Bronchial epithelial cell (primary cell): Measurements from ENCODE around the gene TJP2. TPM values are rescaled to one million over a fixed set of nuclear protein-coding genes. Genes with fewer than 3 reads are reported as not detected.

Source experiments
- DNase-seq: peaks from one replicate; pipeline ENCODE4 v3.0.0-alpha.2; 2010; ENCODE audit warnings: low read depth
- FAIRE-seq: peaks from 2 replicates; lab custom pipeline; 2011; peaks lifted over from hg19 to GRCh38; lab: Jason Lieb, UNC
- H3K27me3 ChIP-seq: 2 replicates; pipeline ENCODE4 v1.5.1; 2011; ENCODE audit warnings: low read length; ENCODE audit not compliant: control insufficient read depth, insufficient read depth
- H3K36me3 ChIP-seq: 2 replicates; pipeline ENCODE4 v1.5.1; 2011; ENCODE audit warnings: low read length; ENCODE audit not compliant: control insufficient read depth, insufficient read depth
- H3K4me3 ChIP-seq: 2 replicates; pipeline ENCODE4 v1.5.1; 2011; ENCODE audit warnings: mild to moderate bottlenecking, low read depth, low read length, control low read depth
- total RNA-seq: library from RNA; depleted of rRNA; stranded (reverse); fragments of >200 nt; gene quantifications from 2 replicates; pipeline ENCODE4 v1.2.1, GENCODE V29; 2014
- TF ChIP-seq, protein P1 (sequence below): IDR thresholded peaks from 2 replicates; pipeline ENCODE4 v1.5.1; 2011; ENCODE audit warnings: mild to moderate bottlenecking, moderate library complexity, low read length, control low read depth, inconsistent platforms; ENCODE audit not compliant: insufficient read depth, severe bottlenecking

Gene TJP2
- total RNA-seq, 1 donor from 2014 or later = 80.3 TPM

- Histone ChIP-seq H3K4me3 (no peak overlapping the region), H3K27me3 (no peaks in the 10 kb centered on the region), H3K36me3 (peaks cover 2% of the 10 kb centered on the region)
- DNase-seq (peak; percentile 64), FAIRE-seq (no peak)
- TF ChIP-seq, protein P1, sequence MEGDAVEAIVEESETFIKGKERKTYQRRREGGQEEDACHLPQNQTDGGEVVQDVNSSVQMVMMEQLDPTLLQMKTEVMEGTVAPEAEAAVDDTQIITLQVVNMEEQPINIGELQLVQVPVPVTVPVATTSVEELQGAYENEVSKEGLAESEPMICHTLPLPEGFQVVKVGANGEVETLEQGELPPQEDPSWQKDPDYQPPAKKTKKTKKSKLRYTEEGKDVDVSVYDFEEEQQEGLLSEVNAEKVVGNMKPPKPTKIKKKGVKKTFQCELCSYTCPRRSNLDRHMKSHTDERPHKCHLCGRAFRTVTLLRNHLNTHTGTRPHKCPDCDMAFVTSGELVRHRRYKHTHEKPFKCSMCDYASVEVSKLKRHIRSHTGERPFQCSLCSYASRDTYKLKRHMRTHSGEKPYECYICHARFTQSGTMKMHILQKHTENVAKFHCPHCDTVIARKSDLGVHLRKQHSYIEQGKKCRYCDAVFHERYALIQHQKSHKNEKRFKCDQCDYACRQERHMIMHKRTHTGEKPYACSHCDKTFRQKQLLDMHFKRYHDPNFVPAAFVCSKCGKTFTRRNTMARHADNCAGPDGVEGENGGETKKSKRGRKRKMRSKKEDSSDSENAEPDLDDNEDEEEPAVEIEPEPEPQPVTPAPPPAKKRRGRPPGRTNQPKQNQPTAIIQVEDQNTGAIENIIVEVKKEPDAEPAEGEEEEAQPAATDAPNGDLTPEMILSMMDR = no peak
These were observed 30.8 kb upstream of the TJP2 start for GRCh38 chr9:69143291-69143690.

GRCh38 chr9:69145144-69145715 is 28.8 kb upstream of the TJP2 start:
- no peak for FAIRE-seq
- Histone ChIP-seq H3K4me3 (no peak overlapping the region), H3K27me3 (no peaks in the 10 kb centered on the region), H3K36me3 (no peaks in the 10 kb centered on the region)
- TF ChIP-seq, protein P1 = no peak
- no peak for DNase-seq

DNA sequence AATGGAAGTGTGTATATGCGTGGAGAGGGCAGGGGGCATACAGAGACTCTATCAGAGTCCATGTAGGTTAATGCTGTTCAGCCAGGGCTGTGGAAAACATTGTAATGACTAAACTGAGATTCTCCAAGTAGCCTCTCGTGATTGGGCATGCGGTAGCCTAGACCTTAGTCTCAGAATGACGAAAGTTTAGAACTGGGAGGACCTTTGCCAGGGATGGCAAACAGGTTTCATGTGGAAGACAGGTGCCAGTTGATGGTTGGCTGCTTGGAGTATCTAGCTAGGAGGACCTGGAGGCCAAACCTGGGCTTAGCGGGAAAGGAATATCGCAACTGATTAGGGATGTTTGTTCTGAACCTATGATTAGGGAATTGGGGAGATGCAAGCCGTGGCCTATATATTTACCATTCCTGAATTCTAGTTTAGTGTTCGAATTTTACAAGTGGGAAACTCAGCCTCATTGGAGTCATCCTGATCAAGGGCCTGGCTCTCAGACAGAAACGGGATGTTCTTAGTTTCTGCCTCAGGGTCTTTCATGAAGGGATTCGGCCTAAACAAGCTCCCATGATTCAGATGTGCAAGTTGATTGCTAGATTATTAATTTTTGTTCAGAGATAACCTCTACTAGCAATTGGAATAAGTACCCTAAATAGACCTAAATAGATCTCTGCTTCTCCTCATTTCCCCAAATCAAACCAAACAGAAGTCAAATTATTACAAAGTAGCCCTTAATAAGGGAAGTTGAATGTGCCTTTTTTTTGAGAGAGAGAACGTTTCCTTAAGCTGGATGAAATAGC is 26.8 kb upstream of the TJP2 start:
- Histone ChIP-seq H3K36me3 (no peaks in the 10 kb centered on the region), H3K27me3 (no peaks in the 10 kb centered on the region), H3K4me3 (no peak overlapping the region)
- TF ChIP-seq, protein P1 = no peak
- DNase-seq (no peak), FAIRE-seq (no peak)

DNA sequence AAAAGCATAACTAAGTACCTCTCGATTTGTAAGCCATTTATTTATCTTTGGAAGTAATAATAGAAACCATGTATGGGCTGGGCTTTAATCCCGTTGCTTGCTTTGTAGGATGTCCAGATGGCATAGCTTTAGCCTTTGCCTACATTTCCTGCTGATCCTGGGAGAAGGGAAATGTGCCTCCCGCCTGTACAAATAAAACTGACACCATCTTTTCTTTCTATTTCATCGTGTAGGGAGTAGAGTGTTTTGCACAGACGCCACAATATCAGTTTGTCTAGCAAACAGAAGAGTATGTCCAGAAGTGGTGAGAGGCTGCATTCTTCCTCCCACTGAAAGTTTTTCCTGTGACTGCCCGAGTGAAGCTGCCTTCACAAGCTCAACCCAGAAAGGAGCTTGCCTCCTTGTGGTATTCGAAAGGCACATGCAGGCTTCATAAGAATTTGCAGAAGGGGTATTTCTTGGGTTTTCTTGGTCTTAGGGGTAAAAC is 24.7 kb upstream of the TJP2 start:
- Histone ChIP-seq H3K4me3 (no peak overlapping the region), H3K27me3 (no peaks in the 10 kb centered on the region), H3K36me3 (no peaks in the 10 kb centered on the region)
- FAIRE-seq (no peak), DNase-seq (peak; percentile 58)
- TF ChIP-seq, protein P1 = peak; percentile 32

DNA sequence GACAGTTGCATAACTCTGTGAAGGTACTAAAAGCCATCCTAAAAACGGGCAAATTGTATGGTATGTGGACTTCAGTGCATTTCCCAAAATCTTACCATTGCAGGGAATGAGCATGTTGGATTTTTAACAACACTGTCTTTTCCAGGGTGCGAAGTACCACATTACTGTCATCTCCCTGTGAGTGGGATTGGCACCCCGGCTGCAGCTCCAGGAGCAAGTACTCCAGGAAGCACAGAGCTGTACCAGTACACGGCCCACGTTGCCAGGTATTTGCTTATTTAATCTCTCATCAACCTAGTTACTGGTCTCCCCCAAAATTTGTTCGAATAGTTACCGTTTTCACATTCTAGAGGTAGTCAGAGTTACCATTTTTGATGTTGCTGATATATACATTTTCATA is 22.6 kb upstream of the TJP2 start:
- no peak overlapping the region for H3K4me3 ChIP-seq
- H3K27me3 ChIP-seq = no peaks in the 10 kb centered on the region
- FAIRE-seq (no peak), DNase-seq (no peak)
- TF ChIP-seq, protein P1 = no peak
- H3K36me3 ChIP-seq = no peaks in the 10 kb centered on the region
